Skeletal muscle satellite cell (primary cell): ENCODE results near the gene PRKG2.

ENCODE experiments used
- H3K27me3 ChIP-seq: 2 replicates; pipeline ENCODE4 v1.7.0; 2013; ENCODE audit warnings: low read length; ENCODE audit not compliant: control insufficient read depth, insufficient read depth
- H3K36me3 ChIP-seq: 2 replicates; pipeline ENCODE4 v1.7.0; 2013; ENCODE audit warnings: mild to moderate bottlenecking, control low read depth, low read length; ENCODE audit not compliant: insufficient read depth
- H3K4me1 ChIP-seq: 2 replicates; pipeline ENCODE4 v1.7.0; 2013; ENCODE audit warnings: low read length; ENCODE audit not compliant: control insufficient read depth, insufficient read depth
- H3K4me2 ChIP-seq: 2 replicates; pipeline ENCODE4 v1.7.0; 2013; ENCODE audit warnings: mild to moderate bottlenecking, low read length
- H3K4me3 ChIP-seq: 2 replicates; pipeline ENCODE4 v1.7.0; 2013; ENCODE audit warnings: low read length
- H3K9ac ChIP-seq: 2 replicates; pipeline ENCODE4 v1.7.0; 2013; ENCODE audit warnings: mild to moderate bottlenecking, low read depth, low read length, moderate library complexity
- H3K9me3 ChIP-seq: replicated peaks from 2 replicates; pipeline ENCODE4 v1.7.0; 2013; ENCODE audit warnings: mild to moderate bottlenecking, control low read depth, low read length

Gene PRKG2

GRCh38 chr4:81084029-81084428, 131.0 kb downstream of the PRKG2 start:
- Histone ChIP-seq H3K27me3 (no peaks in the 10 kb centered on the region), H3K4me1 (peaks cover 5% of the 10 kb centered on the region)

GRCh38 chr4:81081156-81081555, 133.9 kb downstream of the PRKG2 start:
- Histone ChIP-seq H3K4me3 (no peak overlapping the region), H3K27me3 (peaks cover 13% of the 10 kb centered on the region)

More at GRCh38 chr4:81084029-81084428, 131.0 kb downstream of the PRKG2 start:
- H3K4me3 ChIP-seq = no peak overlapping the region
- H3K9me3 ChIP-seq = no peaks in the 10 kb centered on the region
- no peak overlapping the region for H3K9ac ChIP-seq
- H3K36me3 ChIP-seq = no peaks in the 10 kb centered on the region
- no peak overlapping the region for H3K4me2 ChIP-seq

GRCh38 chr4:81071013-81071412, 144.0 kb downstream of the PRKG2 start:
- peaks cover 17% of the 10 kb centered on the region for H3K27me3 ChIP-seq
- no peak overlapping the region for H3K4me2 ChIP-seq
- no peak overlapping the region for H3K4me3 ChIP-seq
- H3K36me3 ChIP-seq = no peaks in the 10 kb centered on the region
- H3K9ac ChIP-seq = no peak overlapping the region
- H3K9me3 ChIP-seq = no peaks in the 10 kb centered on the region
- no peaks in the 10 kb centered on the region for H3K4me1 ChIP-seq

More at GRCh38 chr4:81081156-81081555, 133.9 kb downstream of the PRKG2 start:
- Histone ChIP-seq H3K36me3 (no peaks in the 10 kb centered on the region), H3K9ac (no peak overlapping the region), H3K4me2 (no peak overlapping the region), H3K9me3 (no peaks in the 10 kb centered on the region), H3K4me1 (peaks cover 5% of the 10 kb centered on the region)

- H3K4me1 ChIP-seq = no peaks in the 10 kb centered on the region
- H3K9me3 ChIP-seq = no peaks in the 10 kb centered on the region
- no peak overlapping the region for H3K4me2 ChIP-seq
- H3K27me3 ChIP-seq = peaks cover 17% of the 10 kb centered on the region
- no peaks in the 10 kb centered on the region for H3K36me3 ChIP-seq
- H3K9ac ChIP-seq = no peak overlapping the region
- H3K4me3 ChIP-seq = no peak overlapping the region
These were observed 145.2 kb downstream of the PRKG2 start for GRCh38 chr4:81069706-81070331.

- Histone ChIP-seq H3K4me3 (no peak overlapping the region), H3K36me3 (no peaks in the 10 kb centered on the region), H3K4me2 (no peak overlapping the region), H3K27me3 (peaks cover 24% of the 10 kb centered on the region), H3K4me1 (no peaks in the 10 kb centered on the region), H3K9ac (no peak overlapping the region), H3K9me3 (no peaks in the 10 kb centered on the region)
These were observed 149.6 kb downstream of the PRKG2 start for GRCh38 chr4:81065446-81065845.

- H3K4me2 ChIP-seq = no peak overlapping the region
- peaks cover 24% of the 10 kb centered on the region for H3K27me3 ChIP-seq
- no peaks in the 10 kb centered on the region for H3K9me3 ChIP-seq
- no peaks in the 10 kb centered on the region for H3K36me3 ChIP-seq
- no peak overlapping the region for H3K9ac ChIP-seq
- H3K4me3 ChIP-seq = no peak overlapping the region
- no peaks in the 10 kb centered on the region for H3K4me1 ChIP-seq
These were observed 153.0 kb downstream of the PRKG2 start for GRCh38 chr4:81062001-81062400.

- H3K4me2 ChIP-seq = no peak overlapping the region
- H3K36me3 ChIP-seq = no peaks in the 10 kb centered on the region
- H3K27me3 ChIP-seq = peaks cover 22% of the 10 kb centered on the region
- no peak overlapping the region for H3K4me3 ChIP-seq
- no peak overlapping the region for H3K9ac ChIP-seq
- H3K9me3 ChIP-seq = no peaks in the 10 kb centered on the region
- no peaks in the 10 kb centered on the region for H3K4me1 ChIP-seq
These were observed 153.7 kb downstream of the PRKG2 start for GRCh38 chr4:81061344-81061730.

GRCh38 chr4:81060587-81061343, 154.3 kb downstream of the PRKG2 start:
- Histone ChIP-seq H3K36me3 (no peaks in the 10 kb centered on the region), H3K4me3 (no peak overlapping the region), H3K9ac (no peak overlapping the region), H3K4me1 (no peaks in the 10 kb centered on the region), H3K27me3 (peaks cover 22% of the 10 kb centered on the region), H3K9me3 (no peaks in the 10 kb centered on the region), H3K4me2 (no peak overlapping the region)

- H3K9me3 ChIP-seq = no peaks in the 10 kb centered on the region
- no peaks in the 10 kb centered on the region for H3K36me3 ChIP-seq
- no peaks in the 10 kb centered on the region for H3K4me1 ChIP-seq
- peaks cover 30% of the 10 kb centered on the region for H3K27me3 ChIP-seq
- H3K4me2 ChIP-seq = no peak overlapping the region
- H3K4me3 ChIP-seq = no peak overlapping the region
- no peak overlapping the region for H3K9ac ChIP-seq
These were observed 156.4 kb downstream of the PRKG2 start for GRCh38 chr4:81058621-81059020.

- Histone ChIP-seq H3K4me3 (no peak overlapping the region), H3K9me3 (no peaks in the 10 kb centered on the region), H3K36me3 (no peaks in the 10 kb centered on the region), H3K4me2 (no peak overlapping the region), H3K27me3 (peaks cover 48% of the 10 kb centered on the region), H3K9ac (no peak overlapping the region), H3K4me1 (no peaks in the 10 kb centered on the region)
These were observed 162.6 kb downstream of the PRKG2 start for GRCh38 chr4:81052119-81053068.

GRCh38 chr4:81049907-81050306, 165.1 kb downstream of the PRKG2 start:
- H3K9me3 ChIP-seq = no peaks in the 10 kb centered on the region

More at GRCh38 chr4:81049907-81050306, 165.1 kb downstream of the PRKG2 start:
- Histone ChIP-seq H3K4me1 (no peaks in the 10 kb centered on the region), H3K4me3 (no peak overlapping the region), H3K36me3 (no peaks in the 10 kb centered on the region), H3K4me2 (no peak overlapping the region), H3K9ac (no peak overlapping the region), H3K27me3 (peaks cover 40% of the 10 kb centered on the region)
